Fibroblast of mammary gland (primary cell): Measurements from ENCODE around the gene CERS6.

ENCODE experiments used
- DNase-seq: peaks from one replicate; pipeline ENCODE4 v3.0.0-alpha.2; 2010; ENCODE audit warnings: low read depth
- H3K4me3 ChIP-seq: 2 replicates; pipeline ENCODE4 v1.5.1; 2011; ENCODE audit warnings: low read depth, mild to moderate bottlenecking, low read length, moderate library complexity; ENCODE audit not compliant: control insufficient read depth
- TF ChIP-seq, protein P1 (sequence below): conservative IDR thresholded peaks from 2 replicates; pipeline ENCODE4 v1.5.1; 2011; ENCODE audit warnings: low read depth, low read length, inconsistent platforms; ENCODE audit not compliant: control insufficient read depth, insufficient read depth

Gene CERS6

DNA sequence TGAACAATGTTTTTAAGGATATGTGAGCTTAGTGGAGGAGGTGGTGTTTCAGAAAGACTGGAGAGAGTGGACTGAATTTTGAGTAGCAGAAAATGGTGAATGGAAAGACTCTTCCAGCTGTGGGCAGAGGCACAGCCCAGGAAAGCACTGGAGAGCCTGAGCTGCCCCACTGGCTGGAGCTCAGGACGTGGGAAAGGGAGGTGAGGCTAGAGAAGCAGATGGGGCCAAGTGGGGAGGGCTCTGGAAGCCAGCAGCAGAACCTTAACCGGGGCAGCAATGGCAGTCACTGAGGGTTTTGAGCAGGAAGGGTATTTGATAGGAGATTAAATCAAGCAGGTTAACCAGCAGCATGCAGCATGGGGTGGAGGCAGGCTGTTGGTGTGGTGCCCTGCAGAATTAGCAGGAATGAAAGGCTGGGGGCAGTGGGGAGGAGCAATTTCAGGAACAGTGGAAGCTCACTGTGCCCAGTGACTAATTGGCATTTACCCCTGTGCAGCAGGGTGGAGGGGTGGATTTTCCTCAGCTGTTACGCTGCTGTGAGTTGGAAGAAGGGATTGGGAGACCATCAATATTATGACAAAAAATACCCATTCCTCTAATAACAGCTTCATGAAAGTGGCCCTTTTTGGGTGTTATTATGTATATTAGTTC is 136.2 kb downstream of the CERS6 start:
- no peak for DNase-seq
- TF ChIP-seq, protein P1, sequence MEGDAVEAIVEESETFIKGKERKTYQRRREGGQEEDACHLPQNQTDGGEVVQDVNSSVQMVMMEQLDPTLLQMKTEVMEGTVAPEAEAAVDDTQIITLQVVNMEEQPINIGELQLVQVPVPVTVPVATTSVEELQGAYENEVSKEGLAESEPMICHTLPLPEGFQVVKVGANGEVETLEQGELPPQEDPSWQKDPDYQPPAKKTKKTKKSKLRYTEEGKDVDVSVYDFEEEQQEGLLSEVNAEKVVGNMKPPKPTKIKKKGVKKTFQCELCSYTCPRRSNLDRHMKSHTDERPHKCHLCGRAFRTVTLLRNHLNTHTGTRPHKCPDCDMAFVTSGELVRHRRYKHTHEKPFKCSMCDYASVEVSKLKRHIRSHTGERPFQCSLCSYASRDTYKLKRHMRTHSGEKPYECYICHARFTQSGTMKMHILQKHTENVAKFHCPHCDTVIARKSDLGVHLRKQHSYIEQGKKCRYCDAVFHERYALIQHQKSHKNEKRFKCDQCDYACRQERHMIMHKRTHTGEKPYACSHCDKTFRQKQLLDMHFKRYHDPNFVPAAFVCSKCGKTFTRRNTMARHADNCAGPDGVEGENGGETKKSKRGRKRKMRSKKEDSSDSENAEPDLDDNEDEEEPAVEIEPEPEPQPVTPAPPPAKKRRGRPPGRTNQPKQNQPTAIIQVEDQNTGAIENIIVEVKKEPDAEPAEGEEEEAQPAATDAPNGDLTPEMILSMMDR = no peak
- H3K4me3 ChIP-seq = no peak overlapping the region

DNA sequence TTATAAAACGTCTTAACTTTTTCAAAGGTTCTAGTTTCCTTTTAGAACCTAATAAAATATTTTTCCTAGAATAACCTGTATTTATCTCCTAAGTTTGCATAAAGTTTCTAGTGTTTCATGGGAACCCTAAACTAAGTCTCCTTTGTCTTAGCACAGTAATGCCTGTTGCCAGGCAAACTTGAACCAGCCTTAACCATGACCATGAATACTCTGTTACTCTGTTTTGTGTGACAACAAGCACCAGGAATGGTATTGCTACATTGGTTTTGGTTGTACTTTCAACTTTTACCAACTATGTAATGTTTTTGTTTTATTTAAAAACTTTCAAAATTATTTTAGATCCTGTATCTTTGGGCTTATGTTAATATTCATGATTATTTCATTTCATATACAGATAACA is 137.6 kb downstream of the CERS6 start:
- no peak overlapping the region for H3K4me3 ChIP-seq
- no peak for DNase-seq
- TF ChIP-seq, protein P1 = no peak

DNA sequence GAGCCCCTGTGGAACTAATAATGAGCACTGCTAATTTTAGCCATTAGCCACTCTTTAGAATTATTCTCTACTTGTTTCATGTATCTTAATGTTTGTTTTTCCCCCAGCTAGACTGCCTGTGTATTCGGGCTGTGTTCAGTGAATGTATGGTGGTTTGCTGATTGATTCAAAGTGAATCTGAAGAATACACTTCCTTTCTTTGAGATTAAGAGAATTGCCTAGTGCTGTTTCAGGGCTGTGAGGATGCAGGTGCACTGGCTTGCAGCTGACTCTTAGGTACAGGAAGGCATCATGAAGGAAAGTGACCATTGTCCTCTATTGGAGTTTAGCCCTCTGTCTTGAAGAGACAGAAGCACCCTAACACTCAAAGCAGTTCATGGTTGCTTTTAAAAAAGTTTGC is 138.7 kb downstream of the CERS6 start:
- DNase-seq = no peak
- TF ChIP-seq, protein P1 = no peak
- no peak overlapping the region for H3K4me3 ChIP-seq

DNA sequence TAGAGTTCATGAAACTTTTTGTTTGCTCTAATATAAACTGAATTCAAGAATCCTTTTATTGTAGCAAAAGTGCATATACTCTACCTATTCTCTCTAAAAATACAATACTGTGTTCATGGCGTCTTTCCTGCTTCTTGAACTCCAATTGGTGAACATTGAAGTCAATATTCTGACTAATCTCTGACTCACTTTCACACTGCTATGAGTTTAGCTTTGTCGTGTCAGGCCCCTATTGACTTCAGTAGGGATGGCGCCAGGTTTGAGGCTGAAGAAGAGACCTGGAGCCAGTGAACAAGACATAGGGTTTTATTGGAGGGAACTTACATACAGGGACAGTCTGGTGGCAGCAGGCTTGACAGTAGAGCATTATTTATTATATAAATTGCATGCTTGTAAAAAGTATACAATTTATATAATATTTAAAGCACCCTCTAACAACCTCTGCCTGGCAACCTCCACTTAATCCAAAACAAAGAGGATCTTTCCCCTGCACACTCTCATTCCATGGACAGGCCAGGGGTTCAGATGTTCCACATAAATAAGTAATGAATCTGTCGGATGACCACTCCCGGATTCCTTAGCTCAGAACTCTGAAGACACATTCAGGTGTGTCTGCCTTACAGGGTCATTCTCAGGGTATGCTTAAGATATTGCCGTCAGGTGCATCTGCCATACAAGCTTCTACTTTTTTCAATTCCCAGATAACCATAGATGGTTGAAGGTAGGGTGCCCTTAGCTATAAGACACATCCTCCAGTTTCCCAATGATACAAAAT is 141.0 kb downstream of the CERS6 start:
- peak; percentile 64 for DNase-seq
- TF ChIP-seq, protein P1 = no peak
- H3K4me3 ChIP-seq = no peak overlapping the region

DNA sequence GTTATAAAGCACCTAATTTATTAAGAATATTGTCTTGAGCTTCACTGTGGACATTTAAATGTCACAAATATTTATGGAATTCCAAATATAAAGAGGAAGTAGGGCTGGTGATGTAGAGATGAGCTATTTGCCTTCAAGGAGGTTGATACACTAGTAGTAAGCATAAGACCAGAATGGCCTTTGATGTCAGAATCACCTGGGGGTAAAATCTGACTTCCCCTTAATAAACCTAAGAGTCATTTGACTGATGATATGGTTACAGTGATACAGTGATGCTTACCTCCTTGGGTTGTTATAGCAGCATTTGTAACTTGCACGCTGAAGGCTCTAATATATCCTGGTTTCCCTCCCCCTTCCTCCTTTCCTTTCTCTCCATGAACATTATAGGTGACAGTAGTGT is 143.7 kb downstream of the CERS6 start:
- DNase-seq = no peak
- no peak overlapping the region for H3K4me3 ChIP-seq
- TF ChIP-seq, protein P1 = no peak

DNA sequence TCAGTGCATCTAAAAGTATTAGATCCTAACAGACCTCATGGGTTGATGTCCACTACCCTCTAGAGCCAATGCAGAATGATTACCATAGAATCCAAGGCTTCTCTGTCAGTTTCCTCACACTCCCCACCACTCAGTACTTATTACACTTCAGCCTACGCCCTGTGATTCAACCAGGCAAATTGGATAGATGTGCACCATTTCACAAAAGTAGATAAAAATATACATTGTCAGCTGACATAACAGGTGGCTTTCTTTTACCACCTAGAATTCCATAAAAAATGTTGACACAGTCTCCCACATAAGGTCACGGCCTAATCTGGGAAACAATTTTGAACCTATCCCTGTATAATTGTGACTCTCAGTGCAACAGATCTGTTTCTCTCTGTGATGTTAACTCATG is 144.9 kb downstream of the CERS6 start:
- TF ChIP-seq, protein P1 = no peak
- H3K4me3 ChIP-seq = no peak overlapping the region
- DNase-seq = no peak
